ENCODE data around the gene ZNF888.
A peak's percentile ranks its signal among the peaks of the same experiment; 100 is the strongest.
"Not testable (repeated sequence)": the region's sequence is repeated elsewhere in the genome, so short reads cannot be mapped to it uniquely, and the experiment has no call there.

The ZNF888 gene

GRCh38 chr19:52880895-52881389 lies 42.3 kb downstream of the ZNF888 start:
- peaks cover 46% of the 10 kb centered on the region for H3K36me3 ChIP-seq (ENCODE audit: control insufficient read depth, insufficient read depth, low read length)
- no peak overlapping the region for H3K27ac ChIP-seq (ENCODE audit: insufficient read depth, low read length, poor library complexity, severe bottlenecking)
- no peaks in the 10 kb centered on the region for H3K27me3 ChIP-seq (replicated peaks; ENCODE audit: control insufficient read depth, insufficient read depth, low read length, poor library complexity, severe bottlenecking)
- H3K4me1 ChIP-seq (ENCODE audit: control insufficient read depth, insufficient read depth, low read length, poor library complexity, severe bottlenecking): no peaks in the 10 kb centered on the region
- no peak for DNase-seq
- H3K4me3 ChIP-seq (ENCODE audit: insufficient read depth, low read depth, low read length, poor library complexity, severe bottlenecking): no peak overlapping the region
- H3K9me3 ChIP-seq (ENCODE audit: control insufficient read depth, low read length): peaks cover 43% of the 10 kb centered on the region

DNA sequence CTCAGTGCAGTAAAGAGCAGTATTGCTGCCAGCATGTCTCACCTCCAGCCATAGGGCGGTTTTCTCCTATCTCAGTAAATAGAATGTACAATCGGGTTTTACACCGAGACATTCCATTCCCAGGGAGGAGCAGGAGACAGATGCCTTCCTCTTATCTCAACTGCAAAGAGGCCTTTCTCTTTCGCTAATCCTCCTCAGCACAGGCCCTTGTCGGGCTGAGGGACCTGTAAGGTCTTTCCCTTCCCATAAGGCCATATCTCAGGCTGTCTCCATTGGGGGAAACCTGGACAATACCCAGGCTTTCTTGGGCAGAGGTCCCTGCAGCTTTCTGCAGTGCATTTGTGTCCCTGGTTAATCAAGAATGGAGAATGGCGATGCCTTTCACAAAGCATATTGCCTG lies 50.2 kb downstream of the ZNF888 start:
- not testable (repeated sequence) for H3K9me3 ChIP-seq (ENCODE audit: control insufficient read depth, low read length); H3K4me1 ChIP-seq (ENCODE audit: control insufficient read depth, insufficient read depth, low read length, poor library complexity, severe bottlenecking)

GRCh38 chr19:52871466-52871865 lies 51.8 kb downstream of the ZNF888 start:
- DNase-seq: no peak
- no peaks in the 10 kb centered on the region for H3K4me1 ChIP-seq (ENCODE audit: control insufficient read depth, insufficient read depth, low read length, poor library complexity, severe bottlenecking)
- no peaks in the 10 kb centered on the region for H3K27me3 ChIP-seq (replicated peaks; ENCODE audit: control insufficient read depth, insufficient read depth, low read length, poor library complexity, severe bottlenecking)
- peaks cover under 1% of the 10 kb centered on the region for H3K9me3 ChIP-seq (ENCODE audit: control insufficient read depth, low read length)
- H3K4me3 ChIP-seq (ENCODE audit: insufficient read depth, low read depth, low read length, poor library complexity, severe bottlenecking): no peak overlapping the region
- H3K36me3 ChIP-seq (ENCODE audit: control insufficient read depth, insufficient read depth, low read length): no peaks in the 10 kb centered on the region
- no peak overlapping the region for H3K27ac ChIP-seq (ENCODE audit: insufficient read depth, low read length, poor library complexity, severe bottlenecking)

More for the DNA sequence above, 50.2 kb downstream of the ZNF888 start:
- not testable (repeated sequence) for DNase-seq; H3K27ac ChIP-seq (ENCODE audit: insufficient read depth, low read length, poor library complexity, severe bottlenecking); H3K4me3 ChIP-seq (ENCODE audit: insufficient read depth, low read depth, low read length, poor library complexity, severe bottlenecking); H3K27me3 ChIP-seq (replicated peaks; ENCODE audit: control insufficient read depth, insufficient read depth, low read length, poor library complexity, severe bottlenecking); H3K36me3 ChIP-seq (ENCODE audit: control insufficient read depth, insufficient read depth, low read length)

- DNase-seq; H3K27ac ChIP-seq (ENCODE audit: insufficient read depth, low read length, poor library complexity, severe bottlenecking); H3K9me3 ChIP-seq (ENCODE audit: control insufficient read depth, low read length); H3K36me3 ChIP-seq (ENCODE audit: control insufficient read depth, insufficient read depth, low read length); H3K4me1 ChIP-seq (ENCODE audit: control insufficient read depth, insufficient read depth, low read length, poor library complexity, severe bottlenecking); H3K4me3 ChIP-seq (ENCODE audit: insufficient read depth, low read depth, low read length, poor library complexity, severe bottlenecking); H3K27me3 ChIP-seq (replicated peaks; ENCODE audit: control insufficient read depth, insufficient read depth, low read length, poor library complexity, severe bottlenecking): not testable (repeated sequence)
These were observed 55.2 kb downstream of the ZNF888 start for GRCh38 chr19:52868031-52868430.

- H3K27me3 ChIP-seq (replicated peaks; ENCODE audit: control insufficient read depth, insufficient read depth, low read length, poor library complexity, severe bottlenecking); H3K4me1 ChIP-seq (ENCODE audit: control insufficient read depth, insufficient read depth, low read length, poor library complexity, severe bottlenecking); H3K9me3 ChIP-seq (ENCODE audit: control insufficient read depth, low read length): not testable (repeated sequence)
- H3K27ac ChIP-seq (ENCODE audit: insufficient read depth, low read length, poor library complexity, severe bottlenecking): peak within 1 kb of the TSS; percentile 62
- peak; percentile 44 to 68 (median 51) for DNase-seq
- H3K4me3 ChIP-seq (ENCODE audit: insufficient read depth, low read depth, low read length, poor library complexity, severe bottlenecking): peak within 1 kb of the TSS; percentile 65
- peaks cover 14% of the 10 kb centered on the region for H3K36me3 ChIP-seq (ENCODE audit: control insufficient read depth, insufficient read depth, low read length)
These were observed 65.6 kb downstream of the ZNF888 start, which contains the start of gene ZNF468 for GRCh38 chr19:52857378-52858191. Gene ZNF468, minus strand, starts transcription at chr19:52857619. Its CDS starts 3,347 bp downstream, at chr19:52854272.

DNA sequence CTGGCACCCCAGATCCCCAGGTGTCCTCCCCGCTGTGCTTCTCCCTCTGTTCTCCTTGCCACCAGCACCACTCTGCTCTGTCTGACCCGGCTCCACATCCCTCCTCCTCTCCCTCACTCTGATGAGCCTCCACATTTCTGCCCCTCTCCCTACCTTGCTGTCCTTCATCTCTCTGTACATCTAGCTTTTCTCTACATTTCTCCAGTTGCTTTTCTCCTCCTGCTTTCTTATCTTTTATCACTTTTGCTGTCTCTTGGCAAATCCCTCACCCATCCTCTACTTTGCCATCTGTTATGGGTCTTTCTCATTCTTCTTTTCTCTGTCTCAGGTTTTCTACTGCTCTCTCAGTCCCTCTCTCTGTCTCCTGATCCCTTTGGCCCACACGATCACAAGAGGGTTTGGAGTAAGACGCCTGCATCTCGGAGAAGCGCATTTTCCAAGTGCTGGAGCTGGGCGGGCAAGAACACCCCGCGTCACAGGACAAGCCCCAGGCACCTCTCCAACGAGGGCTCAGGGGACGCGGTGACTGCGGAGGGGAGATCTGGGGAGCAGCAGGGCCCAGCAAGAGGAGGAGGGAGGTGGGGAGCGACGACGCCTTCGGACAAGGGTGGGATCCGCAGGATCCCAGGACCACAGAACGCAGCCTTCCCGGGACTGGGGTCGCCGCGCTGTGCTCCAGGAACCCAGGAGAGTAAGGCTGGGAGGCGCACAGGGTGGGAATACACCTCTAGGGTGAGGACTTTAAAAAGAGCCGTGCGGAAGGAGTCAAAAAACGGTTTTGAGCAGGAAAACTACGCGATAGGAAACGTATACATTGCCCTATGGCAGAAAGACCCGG lies 66.5 kb downstream of the ZNF888 start:
- not testable (repeated sequence) for H3K27me3 ChIP-seq (replicated peaks; ENCODE audit: control insufficient read depth, insufficient read depth, low read length, poor library complexity, severe bottlenecking); DNase-seq

More for the DNA sequence above, 66.5 kb downstream of the ZNF888 start:
- not testable (repeated sequence) for H3K4me1 ChIP-seq (ENCODE audit: control insufficient read depth, insufficient read depth, low read length, poor library complexity, severe bottlenecking); H3K9me3 ChIP-seq (ENCODE audit: control insufficient read depth, low read length)
- H3K36me3 ChIP-seq (ENCODE audit: control insufficient read depth, insufficient read depth, low read length): peaks cover 22% of the 10 kb centered on the region
- peak overlapping the region; percentile 65 for H3K4me3 ChIP-seq (ENCODE audit: insufficient read depth, low read depth, low read length, poor library complexity, severe bottlenecking)
- peak overlapping the region; percentile 62 for H3K27ac ChIP-seq (ENCODE audit: insufficient read depth, low read length, poor library complexity, severe bottlenecking)
